ENCODE data around the gene NCAM1.

NCAM1 gene

GRCh38 chr11:113131036-113131775 is 170.0 kb downstream of the NCAM1 start:
- peak; percentile 91 for DNase-seq (ENCODE audit: low spot score)

GRCh38 chr11:113133071-113133470 is 171.9 kb downstream of the NCAM1 start:
- DNase-seq (ENCODE audit: low spot score), result no peak

GRCh38 chr11:113134626-113135025 is 173.4 kb downstream of the NCAM1 start:
- DNase-seq (ENCODE audit: low spot score), result no peak

- peak; percentile 89 for DNase-seq (ENCODE audit: low spot score)
These were observed 176.7 kb downstream of the NCAM1 start for GRCh38 chr11:113137713-113138529.

GRCh38 chr11:113138731-113139130 is 177.5 kb downstream of the NCAM1 start:
- peak; percentile 50 for DNase-seq (ENCODE audit: low spot score)

GRCh38 chr11:113141010-113141409 is 179.8 kb downstream of the NCAM1 start:
- no peak for DNase-seq (ENCODE audit: low spot score)

- no peak for DNase-seq (ENCODE audit: low spot score)
These were observed 181.3 kb downstream of the NCAM1 start for GRCh38 chr11:113142508-113142907.

- peak; percentile 58 for DNase-seq (ENCODE audit: low spot score)
These were observed 186.0 kb downstream of the NCAM1 start for GRCh38 chr11:113147249-113147648.

- DNase-seq (ENCODE audit: low spot score), result no peak
These were observed 186.9 kb downstream of the NCAM1 start for GRCh38 chr11:113148076-113148475.

GRCh38 chr11:113148652-113149051 is 187.4 kb downstream of the NCAM1 start:
- DNase-seq (ENCODE audit: low spot score), result no peak

GRCh38 chr11:113151521-113151920 is 190.3 kb downstream of the NCAM1 start:
- DNase-seq (ENCODE audit: low spot score), result no peak

GRCh38 chr11:113152500-113152899 is 191.3 kb downstream of the NCAM1 start:
- no peak for DNase-seq (ENCODE audit: low spot score)

GRCh38 chr11:113153847-113154246 is 192.6 kb downstream of the NCAM1 start:
- no peak for DNase-seq (ENCODE audit: low spot score)

- DNase-seq (ENCODE audit: low spot score), result peak; percentile 88
These were observed 199.0 kb downstream of the NCAM1 start for GRCh38 chr11:113159988-113160807.

GRCh38 chr11:113160808-113161124 is 199.5 kb downstream of the NCAM1 start:
- no peak for DNase-seq (ENCODE audit: low spot score)

- DNase-seq (ENCODE audit: low spot score), result no peak
These were observed 200.7 kb downstream of the NCAM1 start for GRCh38 chr11:113161711-113162591.

GRCh38 chr11:113162592-113162962 is 201.4 kb downstream of the NCAM1 start:
- peak; percentile 25 for DNase-seq (ENCODE audit: low spot score)

- no peak for DNase-seq (ENCODE audit: low spot score)
These were observed 202.2 kb downstream of the NCAM1 start for GRCh38 chr11:113163291-113164030.

GRCh38 chr11:113166280-113166679 is 205.1 kb downstream of the NCAM1 start:
- no peak for DNase-seq (ENCODE audit: low spot score)

GRCh38 chr11:113167599-113167998 is 206.4 kb downstream of the NCAM1 start:
- no peak for DNase-seq (ENCODE audit: low spot score)

All from SK-N-DZ (cell line).